ENCODE results near the gene ARAP2.

GRCh38 chr4:36128689-36129088, 115.6 kb downstream of the ARAP2 start:
- no peak for TF ChIP-seq ATF2 (CRISPR knock-in tag; IDR thresholded peaks at IDR 0.05)
- TF ChIP-seq RAD21 (CRISPR knock-in tag; IDR thresholded peaks at IDR 0.05): no peak
- no peak for TF ChIP-seq THAP7 (CRISPR knock-in tag; IDR thresholded peaks at IDR 0.05)
- TF ChIP-seq POLR2A (IDR thresholded peaks at IDR 0.05; ENCODE audit: insufficient read depth in 1 of 2, low read depth in 2 of 2, low read length in 2 of 2): no peak
- TF ChIP-seq TGIF2 (CRISPR knock-in tag; IDR thresholded peaks at IDR 0.05): no peak
- TF ChIP-seq NR2F2 (IDR thresholded peaks at IDR 0.05; ENCODE audit: borderline replicate concordance, low read depth): no peak
- TF ChIP-seq CTCF (CRISPR knock-in tag; IDR thresholded peaks at IDR 0.05): no peak
- TF ChIP-seq ELF1 (CRISPR knock-in tag; IDR thresholded peaks at IDR 0.05): no peak
- TF ChIP-seq UBTF (CRISPR knock-in tag; IDR thresholded peaks at IDR 0.05): no peak
- TF ChIP-seq PHF8 (CRISPR knock-in tag; IDR thresholded peaks at IDR 0.05): no peak
